Osteocyte (in vitro differentiated cells): ENCODE data around the gene DUSP22. TPM values are rescaled to one million over a fixed set of nuclear protein-coding genes. Genes with fewer than 3 reads are reported as not detected.

Experiments used
- DNase-seq: peaks from one replicate; pipeline ENCODE4 v3.0.0; 2021; ENCODE audit warnings: mixed read lengths; ENCODE audit not compliant: unreplicated experiment; ENCODE audit errors: extremely low spot score
- H3K27ac Mint-ChIP-seq: one replicate; pipeline ENCODE4 v1.8.0; 2021; ENCODE audit warnings: mild to moderate bottlenecking, mixed read lengths; ENCODE audit not compliant: unreplicated experiment
- H3K27me3 Mint-ChIP-seq: one replicate; pipeline ENCODE4 v1.8.0; 2021; ENCODE audit warnings: mixed read lengths; ENCODE audit not compliant: unreplicated experiment
- H3K36me3 Mint-ChIP-seq: one replicate; pipeline ENCODE4 v1.8.0; 2021; ENCODE audit warnings: mixed read lengths; ENCODE audit not compliant: unreplicated experiment
- H3K4me1 Mint-ChIP-seq: one replicate; pipeline ENCODE4 v1.8.0; 2021; ENCODE audit warnings: mixed read lengths; ENCODE audit not compliant: unreplicated experiment
- H3K4me3 Mint-ChIP-seq: one replicate; pipeline ENCODE4 v1.8.0; 2021; ENCODE audit warnings: mild to moderate bottlenecking, moderate library complexity, mixed read lengths; ENCODE audit not compliant: unreplicated experiment
- H3K9me3 Mint-ChIP-seq: one replicate; pipeline ENCODE4 v1.8.0; 2021; ENCODE audit warnings: mixed read lengths; ENCODE audit not compliant: unreplicated experiment
- total RNA-seq: library from RNA; stranded (reverse); gene quantifications from 2 replicates; pipeline ENCODE4 v1.2.1, GENCODE V29; 2021
- TF ChIP-seq, protein P1 (sequence below): fragments of 200-600 bp; sonication (generic); IDR thresholded peaks from 2 replicates; pipeline ENCODE4 v1.5.0; 2021; ENCODE audit warnings: antibody characterized with exemption, mild to moderate bottlenecking, moderate library complexity

DUSP22 gene
- total RNA-seq, 1 donor from 2014 or later, result 27.4 TPM

DNA sequence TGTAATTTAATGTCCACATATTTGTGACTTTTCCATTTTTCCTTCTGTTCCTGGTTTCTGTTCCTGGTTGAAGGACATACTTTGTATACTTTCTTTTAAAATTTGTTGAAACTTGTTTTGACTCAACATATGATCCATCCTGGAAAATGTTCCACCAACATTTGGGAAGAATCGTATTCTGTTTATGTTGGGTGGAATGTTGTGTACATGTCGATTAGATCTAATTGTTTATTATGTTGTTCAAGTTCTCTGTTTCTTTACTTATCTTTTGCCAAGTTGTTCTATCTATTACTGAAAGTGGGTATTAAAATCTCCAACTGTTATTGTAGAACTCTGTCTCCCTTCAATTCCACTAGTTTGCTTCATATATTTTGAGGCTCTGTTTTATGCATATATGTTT lies 27.7 kb upstream of the DUSP22 start:
- no peak for DNase-seq
- Mint-ChIP-seq H3K9me3 (peaks cover 12% of the 10 kb centered on the region), H3K36me3 (no peaks in the 10 kb centered on the region), H3K27ac (no peak overlapping the region), H3K4me1 (no peaks in the 10 kb centered on the region), H3K27me3 (peaks cover 19% of the 10 kb centered on the region), H3K4me3 (no peak overlapping the region)
- TF ChIP-seq, protein P1, sequence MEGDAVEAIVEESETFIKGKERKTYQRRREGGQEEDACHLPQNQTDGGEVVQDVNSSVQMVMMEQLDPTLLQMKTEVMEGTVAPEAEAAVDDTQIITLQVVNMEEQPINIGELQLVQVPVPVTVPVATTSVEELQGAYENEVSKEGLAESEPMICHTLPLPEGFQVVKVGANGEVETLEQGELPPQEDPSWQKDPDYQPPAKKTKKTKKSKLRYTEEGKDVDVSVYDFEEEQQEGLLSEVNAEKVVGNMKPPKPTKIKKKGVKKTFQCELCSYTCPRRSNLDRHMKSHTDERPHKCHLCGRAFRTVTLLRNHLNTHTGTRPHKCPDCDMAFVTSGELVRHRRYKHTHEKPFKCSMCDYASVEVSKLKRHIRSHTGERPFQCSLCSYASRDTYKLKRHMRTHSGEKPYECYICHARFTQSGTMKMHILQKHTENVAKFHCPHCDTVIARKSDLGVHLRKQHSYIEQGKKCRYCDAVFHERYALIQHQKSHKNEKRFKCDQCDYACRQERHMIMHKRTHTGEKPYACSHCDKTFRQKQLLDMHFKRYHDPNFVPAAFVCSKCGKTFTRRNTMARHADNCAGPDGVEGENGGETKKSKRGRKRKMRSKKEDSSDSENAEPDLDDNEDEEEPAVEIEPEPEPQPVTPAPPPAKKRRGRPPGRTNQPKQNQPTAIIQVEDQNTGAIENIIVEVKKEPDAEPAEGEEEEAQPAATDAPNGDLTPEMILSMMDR, result no peak

DNA sequence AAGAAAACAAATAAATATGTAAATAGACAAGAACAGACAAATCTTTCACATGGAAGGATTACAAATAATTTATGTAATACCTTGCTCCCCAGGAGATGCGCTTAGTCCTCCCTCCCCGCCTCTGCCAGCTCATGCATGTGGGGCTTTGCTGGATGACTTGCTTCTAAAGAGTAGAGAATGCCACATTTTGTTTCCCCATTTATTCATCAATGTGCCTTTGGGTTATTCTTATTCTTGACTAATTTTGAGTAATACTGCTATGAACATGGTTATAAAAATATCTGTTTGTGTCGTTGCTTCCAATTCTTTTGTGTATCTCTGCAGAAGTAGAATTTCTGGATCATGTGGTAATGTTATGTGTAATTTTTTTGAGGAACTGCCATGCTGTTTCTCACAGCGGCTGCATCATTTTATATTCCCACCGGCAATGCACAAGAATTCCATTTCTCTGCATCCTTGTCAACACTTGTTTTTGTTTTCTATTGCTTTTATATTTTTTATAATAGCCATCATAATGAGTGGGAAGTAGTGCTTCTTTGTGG lies 23.8 kb upstream of the DUSP22 start:
- no peak for DNase-seq
- Mint-ChIP-seq H3K27me3 (peaks cover 33% of the 10 kb centered on the region), H3K4me1 (no peaks in the 10 kb centered on the region), H3K9me3 (peaks cover 12% of the 10 kb centered on the region), H3K4me3 (no peak overlapping the region), H3K27ac (no peak overlapping the region), H3K36me3 (no peaks in the 10 kb centered on the region)
- TF ChIP-seq, protein P1, result no peak

DNA sequence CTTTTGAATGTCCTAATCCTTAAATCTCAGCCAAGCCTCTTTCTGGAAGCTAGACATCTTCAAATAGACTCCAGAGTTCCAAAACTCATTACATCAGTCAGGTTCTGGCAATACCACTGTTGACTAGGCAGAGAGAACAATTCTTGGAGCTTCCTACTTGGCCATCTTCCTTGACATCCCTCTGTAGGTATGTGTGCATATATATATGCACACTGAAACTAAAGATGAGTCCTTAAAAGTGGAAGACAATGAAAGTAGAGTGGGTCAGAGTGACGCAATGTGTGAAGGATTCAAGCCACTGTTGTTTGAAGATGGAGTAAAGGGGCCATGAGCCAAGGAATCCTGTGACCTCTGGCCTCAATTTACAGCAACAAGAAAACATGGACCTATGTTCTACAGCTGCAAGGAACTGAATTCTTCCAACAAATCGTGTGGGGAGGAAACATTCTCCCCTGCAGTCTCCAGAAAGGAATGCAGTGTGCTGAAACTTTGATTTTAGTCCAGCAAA lies 18.7 kb upstream of the DUSP22 start:
- H3K27ac Mint-ChIP-seq, result no peak overlapping the region
- H3K9me3 Mint-ChIP-seq, result peaks cover 12% of the 10 kb centered on the region
- H3K4me3 Mint-ChIP-seq, result no peak overlapping the region
- no peaks in the 10 kb centered on the region for H3K4me1 Mint-ChIP-seq
- H3K27me3 Mint-ChIP-seq, result peaks cover 43% of the 10 kb centered on the region
- DNase-seq, result no peak
- TF ChIP-seq, protein P1, result no peak
- no peaks in the 10 kb centered on the region for H3K36me3 Mint-ChIP-seq

DNA sequence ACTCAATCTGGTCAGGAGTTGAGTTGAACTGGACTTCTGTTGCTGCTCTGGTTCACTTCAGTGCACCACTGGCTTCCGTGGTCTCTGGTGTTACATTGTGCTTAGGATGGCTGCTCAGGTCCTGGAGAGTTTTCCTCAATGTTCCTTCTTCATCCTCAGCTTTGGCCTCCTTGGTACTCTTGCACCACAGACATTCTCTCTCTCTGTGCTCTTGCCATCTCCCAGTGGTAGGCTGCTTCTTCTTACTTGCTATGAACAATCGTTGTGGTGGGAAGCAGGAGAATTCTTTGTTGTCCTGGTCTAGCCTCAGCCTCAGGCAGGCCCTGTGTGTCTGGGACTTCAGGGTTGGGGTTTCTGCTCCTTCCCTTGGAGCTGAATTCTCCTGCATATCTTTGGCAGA lies 14.5 kb upstream of the DUSP22 start:
- TF ChIP-seq, protein P1, result no peak
- Mint-ChIP-seq H3K36me3 (no peaks in the 10 kb centered on the region), H3K4me3 (no peak overlapping the region), H3K27ac (no peak overlapping the region), H3K4me1 (no peaks in the 10 kb centered on the region), H3K9me3 (peaks cover 11% of the 10 kb centered on the region), H3K27me3 (peaks cover 30% of the 10 kb centered on the region)
- peak; percentile 40 for DNase-seq

DNA sequence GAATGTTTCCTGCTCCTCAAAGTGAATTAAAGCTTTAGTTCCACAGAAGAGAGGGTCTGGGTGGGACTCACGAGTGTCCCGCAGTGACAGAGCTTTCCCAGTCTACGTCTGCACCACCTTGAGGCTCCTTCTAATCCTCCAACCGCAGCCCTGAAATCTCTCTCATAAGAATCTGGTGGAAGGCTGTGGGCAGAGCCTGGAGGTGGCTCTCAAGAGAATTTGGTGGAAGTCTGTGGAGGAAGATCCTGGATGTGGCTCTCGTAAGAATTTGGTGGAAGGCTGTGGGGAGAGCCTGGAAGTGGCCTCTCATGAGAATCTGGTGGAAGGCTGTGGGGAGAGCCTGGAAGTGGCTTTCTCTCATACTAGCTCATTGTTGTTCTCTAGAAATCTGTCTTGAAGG lies 13.8 kb upstream of the DUSP22 start:
- peak; percentile 56 for DNase-seq
- Mint-ChIP-seq H3K4me3 (no peak overlapping the region), H3K27me3 (peaks cover 27% of the 10 kb centered on the region), H3K4me1 (no peaks in the 10 kb centered on the region), H3K9me3 (peaks cover 7% of the 10 kb centered on the region), H3K27ac (no peak overlapping the region), H3K36me3 (no peaks in the 10 kb centered on the region)
- TF ChIP-seq, protein P1, result no peak
